Thoracic aorta (tissue), 2 donors: ENCODE data around the gene ACAA1. TPM values are rescaled to one million over a fixed set of nuclear protein-coding genes. Genes with fewer than 3 reads are reported as not detected.
"Not testable (repeated sequence)": the region's sequence is repeated elsewhere in the genome, so short reads cannot be mapped to it uniquely, and the experiment has no call there.

Experiments
- ATAC-seq: fragments of 150-250 bp; one replicate; pipeline ENCODE4 v1.8.0; 2017; ENCODE audit warnings: low read depth; ENCODE audit not compliant: insufficient number of reproducible peaks, low FRiP score
- DNase-seq: peaks from one replicate; pipeline ENCODE4 v3.0.0-alpha.2; 2020; ENCODE audit warnings: low spot score
- H3K27ac ChIP-seq, 2 donors: fragments of 200-600 bp; sonication (generic); 1 replicate in 1 of 2; 2 replicates in 1 of 2; pipeline ENCODE4 v1.5.1; 2016; ENCODE audit warnings: mild to moderate bottlenecking in 2 of 2, moderate library complexity in 2 of 2
- H3K27me3 ChIP-seq: fragments of 200-600 bp; sonication (generic); replicated peaks from 2 replicates; pipeline ENCODE4 v1.6.0; 2016; ENCODE audit warnings: mild to moderate bottlenecking; ENCODE audit not compliant: insufficient read depth
- H3K36me3 ChIP-seq: fragments of 200-600 bp; sonication (generic); one replicate; pipeline ENCODE4 v1.5.1; 2016
- H3K4me1 ChIP-seq, 2 donors: fragments of 200-600 bp; sonication (generic); 1 replicate in 1 of 2; 2 replicates in 1 of 2; pipeline versions ENCODE4 v1.5.1 to v1.6.0; 2016; ENCODE audit warnings: low read depth in 2 of 2, mild to moderate bottlenecking in 1 of 2; ENCODE audit not compliant: control insufficient read depth in 1 of 2
- H3K4me3 ChIP-seq: fragments of 200-600 bp; sonication (generic); 2 replicates; pipeline ENCODE4 v1.5.1; 2016; ENCODE audit warnings: mild to moderate bottlenecking
- H3K9me3 ChIP-seq: fragments of 200-600 bp; sonication (generic); 2 replicates; pipeline ENCODE4 v1.5.1; 2016
- total RNA-seq, 2 donors: library from RNA; depleted of rRNA; stranded (reverse); fragments of >200 nt; gene quantifications; one replicate each; pipeline versions ENCODE4 v1.1.0 to v1.2.3, GENCODE V29; 2016

ACAA1 gene
- total RNA-seq, 2 donors from 2014 or later, result 34.8 to 37.6 TPM

DNA sequence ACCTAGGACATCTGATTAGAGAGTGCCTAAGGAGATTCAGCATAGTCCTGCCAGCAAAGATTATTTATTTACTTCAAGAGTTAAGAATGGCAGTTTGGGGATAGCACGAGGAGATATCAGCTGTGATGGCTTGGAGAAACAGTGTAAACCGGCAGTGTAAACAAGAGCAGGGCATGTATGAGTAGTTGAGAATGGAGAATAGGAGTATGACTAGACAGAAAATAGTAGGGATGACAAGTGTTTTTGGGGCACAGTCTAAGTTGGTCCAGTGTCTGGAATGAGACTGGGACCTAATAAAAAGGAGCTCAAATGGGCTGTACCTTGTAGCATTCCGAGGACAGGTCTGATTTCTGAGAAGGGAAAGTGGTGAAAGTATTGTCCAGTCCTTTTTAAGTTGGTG is 59.9 kb downstream of the ACAA1 start:
- H3K9me3 ChIP-seq, H3K4me3 ChIP-seq, DNase-seq, H3K36me3 ChIP-seq, H3K27ac ChIP-seq, H3K4me1 ChIP-seq, H3K27me3 ChIP-seq, ATAC-seq: not testable (repeated sequence)

Other genes with a start within 250 kb of the ACAA1 start
- gene VILL, start 146.3 kb downstream of the ACAA1 start, total RNA-seq, result 10 to 100 TPM; 11.5 to 13.7 TPM
- gene PLCD1, start 107.5 kb downstream of the ACAA1 start, total RNA-seq, result 10 to 100 TPM; 34.8 to 93.3 TPM
- gene DLEC1, start 97.9 kb downstream of the ACAA1 start, total RNA-seq, result under 1 TPM; 0.14 to 0.35 TPM
- 10 to 100 TPM; 27.8 to 49.7 TPM for gene MYD88, start 1.5 kb upstream of the ACAA1 start, total RNA-seq
- 10 to 100 TPM; 30.5 to 31.0 TPM for gene OXSR1, start 28.4 kb upstream of the ACAA1 start, total RNA-seq
- gene SLC22A13, start 128.7 kb upstream of the ACAA1 start, total RNA-seq, result 1 to 10 TPM in 1 of 2 donors, under 1 TPM in 1; 0.99 to 2.2 TPM
- gene SLC22A14, start 145.2 kb upstream of the ACAA1 start, total RNA-seq, result under 1 TPM in 1 of 2 donors, not detected in 1; 0.41 TPM
- gene XYLB, start 209.7 kb upstream of the ACAA1 start, total RNA-seq, result 10 to 100 TPM in 1 of 2 donors, 1 to 10 TPM in 1; 1.8 to 38.7 TPM